Panc1 (cell line): ENCODE data around the gene LAMA5. TPM values are rescaled to one million over a fixed set of nuclear protein-coding genes. Genes with fewer than 3 reads are reported as not detected.

Experiments
- ATAC-seq: fragments of 200-7000 bp; cut with Tn5 transposase; 2 replicates; pipeline ENCODE4 v1.9.1; 2020; ENCODE audit warnings: mild to moderate bottlenecking, moderate library complexity
- BruUV-seq: library from RNA; stranded (reverse); fragments of 400-500 nt; replicated peaks from 2 replicates; lab custom pipeline; 2021; lab: Mats Ljungman, UMichigan
- CTCF ChIA-PET: fragments of 300-600 bp; sonication (Branson Sonifier 250); formaldehyde crosslinking; loops from one replicate; lab custom pipeline; 2022; ENCODE audit warnings: antibody characterized with exemption; lab: Charles Lee
- POLR2A ChIA-PET: fragments of 300-600 bp; sonication (Branson Sonifier 250); formaldehyde crosslinking; loops from one replicate; lab custom pipeline; 2022; ENCODE audit warnings: antibody characterized with exemption; lab: Charles Lee
- DNase-seq: peaks from one replicate; pipeline ENCODE4 v3.0.0-alpha.2; 2010; ENCODE audit warnings: low read depth, low spot score
- H3K27ac ChIP-seq: 2 replicates; pipeline ENCODE4 v1.5.1; 2011; ENCODE audit warnings: mild to moderate bottlenecking, low read length, inconsistent platforms
- H3K27me3 ChIP-seq: fragments of 200-500 bp; sonication (Bioruptor generic); 2 replicates; pipeline ENCODE4 v1.6.0; 2014; ENCODE audit warnings: low read length, inconsistent platforms; ENCODE audit not compliant: control insufficient read depth, insufficient read depth
- H3K36me3 ChIP-seq: fragments of 200-500 bp; sonication (Bioruptor generic); 2 replicates; pipeline ENCODE4 v1.5.1; 2014; ENCODE audit warnings: inconsistent platforms, mild to moderate bottlenecking, low read length, moderate library complexity; ENCODE audit not compliant: control insufficient read depth, insufficient read depth
- H3K4me1 ChIP-seq: 2 replicates; pipeline ENCODE4 v1.5.1; 2011; ENCODE audit warnings: inconsistent platforms, mild to moderate bottlenecking, low read length, moderate library complexity; ENCODE audit not compliant: control insufficient read depth, insufficient read depth
- H3K4me3 ChIP-seq, 2 experiments: 2 replicates each; pipeline ENCODE4 v1.5.1; 2011 to 2012; ENCODE audit warnings: low read depth in 2 of 2, low read length in 2 of 2, mild to moderate bottlenecking in 2 of 2, inconsistent platforms in 1 of 2, moderate library complexity in 1 of 2
- H3K9me3 ChIP-seq: fragments of 200-500 bp; sonication (Bioruptor generic); 2 replicates; pipeline ENCODE4 v1.5.1; 2014; ENCODE audit warnings: low read depth, mild to moderate bottlenecking, inconsistent platforms, low read length, moderate library complexity; ENCODE audit not compliant: control insufficient read depth, insufficient read depth
- CTCF ChIP-seq: fragments of 450-650 bp; IDR thresholded peaks from 2 replicates; pipeline ENCODE4 v1.5.1; 2017; ENCODE audit warnings: mild to moderate bottlenecking
- POLR2AphosphoS5 ChIP-seq: IDR thresholded peaks from 2 replicates; pipeline ENCODE4 v1.6.1; 2012; ENCODE audit warnings: mild to moderate bottlenecking, low read depth, low read length, moderate library complexity
- REST ChIP-seq, 2 experiments: IDR thresholded peaks; 2 replicates each; pipeline ENCODE4 v1.6.1; 2011 to 2012; ENCODE audit warnings: low read depth in 2 of 2, control low read depth in 1 of 2, low read length in 1 of 2, mild to moderate bottlenecking in 1 of 2, moderate library complexity in 1 of 2; ENCODE audit not compliant: insufficient read depth in 1 of 2
- SIN3A ChIP-seq: IDR thresholded peaks from 2 replicates; pipeline ENCODE4 v1.6.1; 2012; ENCODE audit warnings: low read depth, mild to moderate bottlenecking, low read length, moderate library complexity, borderline replicate concordance; ENCODE audit not compliant: insufficient read depth
- TCF7L2 ChIP-seq: IDR thresholded peaks from 2 replicates; pipeline ENCODE4 v1.6.1; 2011; ENCODE audit warnings: mild to moderate bottlenecking, low read depth, low read length, inconsistent platforms
- in situ Hi-C: cut with HindIII; loops from 2 replicates; pipeline ENCODE4 v1.10.0; 2016; ENCODE audit warnings: low sequenced_read_pairs, low pct_unique_long_range_greater_than_20kb
- intact Hi-C: fragments of 100-400 bp; cut with micrococcal nuclease; formaldehyde crosslinking; loops from one replicate; pipeline ENCODE4 v1.10.0; 2022; ENCODE audit not compliant: unreplicated experiment
- total RNA-seq: library from RNA; stranded (reverse); gene quantifications from one replicate; pipeline ENCODE4 v1.2.1, GENCODE V29; 2021; ENCODE audit not compliant: unreplicated experiment

LAMA5 gene
- total RNA-seq, 1 experiment from 2014 or later: 497 TPM

GRCh38 chr20:62347151-62347404 is 20.0 kb downstream of the LAMA5 start:
- no peak for DNase-seq
- peaks cover 16% of the 10 kb centered on the region for H3K36me3 ChIP-seq
- POLR2A ChIA-PET: no interaction called here
- TF ChIP-seq SIN3A (no peak), POLR2AphosphoS5 (no peak), REST (IDR thresholded peaks at IDR 0.05; ENCODE audit: insufficient read depth in 1 of 2, low read depth in 2 of 2, low read length in 1 of 2) (no peak), CTCF (no peak), TCF7L2 (no peak)
- CTCF ChIA-PET: no interaction called here
- no peak overlapping the region for H3K27ac ChIP-seq
- H3K9me3 ChIP-seq: no peaks in the 10 kb centered on the region; the same call in 1 of the 2 replicates
- no peak overlapping the region for H3K4me3 ChIP-seq
- intact Hi-C loops: no loop called here
- no peaks in the 10 kb centered on the region for H3K27me3 ChIP-seq
- BruUV-seq: no TSS peak
- no peak for ATAC-seq
- peaks cover 23% of the 10 kb centered on the region for H3K4me1 ChIP-seq
- in situ Hi-C loops: no loop called here

- H3K36me3 ChIP-seq: peaks cover 19% of the 10 kb centered on the region
- BruUV-seq: no TSS peak
These were observed 20.5 kb downstream of the LAMA5 start for GRCh38 chr20:62346398-62347150.

More at GRCh38 chr20:62346398-62347150, 20.5 kb downstream of the LAMA5 start:
- ChIA-PET POLR2A (no interaction called here), CTCF (no interaction called here)
- intact Hi-C loops (no loop called here), in situ Hi-C loops (no loop called here)
- ATAC-seq (no peak), DNase-seq (no peak)
- no peak for TF ChIP-seq POLR2AphosphoS5
- no peak for TF ChIP-seq SIN3A
- no peak for TF ChIP-seq TCF7L2
- TF ChIP-seq REST (IDR thresholded peaks at IDR 0.05; ENCODE audit: insufficient read depth in 1 of 2, low read depth in 2 of 2, low read length in 1 of 2): no peak
- no peak for TF ChIP-seq CTCF
- Histone ChIP-seq H3K9me3 (no peaks in the 10 kb centered on the region; the same call in 1 of the 2 replicates), H3K27me3 (no peaks in the 10 kb centered on the region), H3K4me1 (peaks cover 18% of the 10 kb centered on the region), H3K27ac (no peak overlapping the region), H3K4me3 (no peak overlapping the region)
